WERI-Rb-1 (cell line): ENCODE data around the gene GAS2.

Experiments
- DNase-seq: peaks from one replicate; pipeline ENCODE4 v3.0.0-alpha.2; 2020
- H3K27ac ChIP-seq: fragments of 250-450 bp; sonication (Bioruptor Pico); 2 replicates; pipeline ENCODE4 v1.5.1; 2020; ENCODE audit warnings: mild to moderate bottlenecking, moderate library complexity
- H3K27me3 ChIP-seq: fragments of 250-450 bp; sonication (Bioruptor Pico); 2 replicates; pipeline ENCODE4 v1.5.1; 2021; ENCODE audit warnings: mild to moderate bottlenecking, low read depth, moderate library complexity; ENCODE audit not compliant: insufficient read depth, severe bottlenecking
- H3K36me3 ChIP-seq: fragments of 250-450 bp; sonication (Bioruptor Pico); 2 replicates; pipeline ENCODE4 v1.5.1; 2020; ENCODE audit warnings: mild to moderate bottlenecking, moderate library complexity
- H3K4me3 ChIP-seq: 2 replicates; pipeline ENCODE4 v1.5.1; 2011; ENCODE audit warnings: low read depth, mild to moderate bottlenecking, control low read depth, low read length
- H3K9me3 ChIP-seq: fragments of 250-450 bp; sonication (Bioruptor Pico); 2 replicates; pipeline ENCODE4 v1.5.1; 2021; ENCODE audit warnings: mild to moderate bottlenecking, moderate library complexity; ENCODE audit not compliant: severe bottlenecking
- CTCF ChIP-seq: IDR thresholded peaks from 2 replicates; pipeline ENCODE4 v1.5.1; 2011; ENCODE audit warnings: low read depth, mild to moderate bottlenecking, control low read depth, inconsistent platforms, low read length

Gene GAS2

GRCh38 chr11:22778642-22779041, 112.2 kb downstream of the GAS2 start:
- DNase-seq, result no peak
- Histone ChIP-seq H3K9me3 (no peaks in the 10 kb centered on the region), H3K27ac (no peak overlapping the region), H3K36me3 (no peaks in the 10 kb centered on the region), H3K4me3 (no peak overlapping the region), H3K27me3 (no peaks in the 10 kb centered on the region)
- no peak for TF ChIP-seq CTCF

GRCh38 chr11:22779850-22780249, 113.4 kb downstream of the GAS2 start:
- no peak for DNase-seq
- Histone ChIP-seq H3K36me3 (no peaks in the 10 kb centered on the region), H3K27ac (no peak overlapping the region), H3K4me3 (no peak overlapping the region), H3K27me3 (no peaks in the 10 kb centered on the region), H3K9me3 (no peaks in the 10 kb centered on the region)
- TF ChIP-seq CTCF, result no peak

- no peaks in the 10 kb centered on the region for H3K27me3 ChIP-seq
- H3K4me3 ChIP-seq, result no peak overlapping the region
- no peak overlapping the region for H3K27ac ChIP-seq
- H3K9me3 ChIP-seq, result no peaks in the 10 kb centered on the region
- H3K36me3 ChIP-seq, result no peaks in the 10 kb centered on the region
- TF ChIP-seq CTCF, result no peak
- peak; percentile 40 for DNase-seq
These were observed 114.7 kb downstream of the GAS2 start for GRCh38 chr11:22780952-22781593.

DNA sequence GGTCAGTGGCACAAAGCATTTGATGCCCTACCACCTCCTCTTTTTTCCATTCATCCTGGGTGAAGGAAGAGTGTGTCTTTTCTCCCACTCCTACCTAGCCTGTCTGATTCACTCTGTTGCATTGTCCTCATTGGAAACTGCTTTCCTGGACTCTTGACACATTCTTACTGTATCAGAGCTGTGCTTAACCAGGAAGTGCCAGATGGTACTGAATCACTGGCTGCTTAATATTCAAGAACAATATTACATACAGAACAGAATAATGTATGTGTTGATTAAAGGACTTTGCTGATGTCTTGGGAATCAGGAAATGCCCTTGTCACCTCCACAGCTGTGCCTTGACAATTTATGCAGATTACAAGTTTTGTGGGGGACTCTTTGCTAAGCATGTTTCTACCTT, 118.8 kb downstream of the GAS2 start:
- H3K27me3 ChIP-seq, result no peaks in the 10 kb centered on the region
- H3K36me3 ChIP-seq, result no peaks in the 10 kb centered on the region
- no peak overlapping the region for H3K27ac ChIP-seq
- no peaks in the 10 kb centered on the region for H3K9me3 ChIP-seq
- no peak for DNase-seq
- TF ChIP-seq CTCF, result no peak
- no peak overlapping the region for H3K4me3 ChIP-seq

DNA sequence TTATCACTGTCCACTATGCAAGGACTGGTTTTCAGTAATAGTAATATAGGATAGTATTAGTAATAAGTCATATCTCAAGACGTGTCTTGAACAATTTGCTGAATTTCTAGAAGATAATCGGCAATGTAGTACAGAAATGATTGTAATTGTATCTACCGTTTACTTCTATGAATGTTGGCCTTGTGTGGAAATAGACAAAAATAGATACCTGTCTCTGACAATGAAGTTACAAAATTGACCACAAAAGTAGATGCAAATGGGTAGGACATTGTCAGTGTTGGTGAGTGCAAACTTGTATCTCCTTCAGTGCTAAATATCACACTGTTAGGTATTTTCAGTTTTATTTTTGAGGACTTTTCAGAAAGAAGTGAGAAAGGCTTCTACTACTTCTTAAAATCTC, 120.1 kb downstream of the GAS2 start:
- Histone ChIP-seq H3K27ac (no peak overlapping the region), H3K36me3 (no peaks in the 10 kb centered on the region), H3K4me3 (no peak overlapping the region), H3K9me3 (no peaks in the 10 kb centered on the region), H3K27me3 (no peaks in the 10 kb centered on the region)
- TF ChIP-seq CTCF, result no peak
- no peak for DNase-seq

DNA sequence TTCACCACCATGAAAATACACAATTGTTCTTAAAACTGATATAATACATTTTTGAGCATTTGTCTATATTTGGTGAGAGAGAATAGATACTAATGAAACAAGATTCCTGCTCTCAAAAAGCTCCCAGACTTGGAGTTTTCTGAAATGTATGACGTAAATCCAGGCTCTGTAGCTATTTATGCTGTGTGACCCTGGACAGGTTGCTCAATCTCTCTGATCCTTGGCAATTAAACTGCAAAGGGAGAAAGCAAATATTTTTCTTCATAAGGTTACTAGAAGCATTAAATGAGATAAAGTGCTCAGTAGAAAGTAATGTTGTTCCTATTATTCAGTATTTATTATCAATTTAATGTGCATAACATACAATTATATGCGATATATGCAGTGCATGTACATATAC, 120.6 kb downstream of the GAS2 start:
- no peaks in the 10 kb centered on the region for H3K36me3 ChIP-seq
- H3K27ac ChIP-seq, result no peak overlapping the region
- no peak overlapping the region for H3K4me3 ChIP-seq
- H3K27me3 ChIP-seq, result no peaks in the 10 kb centered on the region
- no peak for DNase-seq
- no peaks in the 10 kb centered on the region for H3K9me3 ChIP-seq
- no peak for TF ChIP-seq CTCF
